GM19463 (cell line): ENCODE results near the gene TBC1D3G.
"Not testable (repeated sequence)": the region's sequence is repeated elsewhere in the genome, so short reads cannot be mapped to it uniquely, and the experiment has no call there.

ENCODE experiments used
- ATAC-seq: cut with Tn5 transposase; IDR thresholded peaks from one replicate; pipeline ENCODE4 v1.9.1; 2021; ENCODE audit warnings: mild to moderate bottlenecking, moderate library complexity; ENCODE audit not compliant: unreplicated experiment

The TBC1D3G gene

DNA sequence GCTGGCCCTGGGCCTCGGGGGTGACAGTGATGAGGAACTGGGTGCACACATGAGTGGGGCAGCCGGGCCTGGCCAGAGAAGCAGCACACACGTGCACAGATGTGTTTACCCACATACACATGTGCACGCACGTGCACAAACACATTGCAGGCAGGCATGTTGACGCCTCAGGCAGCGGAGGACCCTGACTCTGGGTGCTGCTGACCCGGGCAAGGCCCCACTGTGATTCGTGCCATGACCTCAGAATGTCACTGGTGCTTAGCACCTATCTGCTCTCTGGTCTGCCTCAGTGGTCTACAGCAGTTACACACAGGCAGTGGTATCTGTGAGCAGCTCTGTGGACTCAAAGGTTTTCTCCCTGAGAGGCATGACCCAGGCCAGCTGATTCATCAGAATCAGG lies at the start of gene TBC1D3G:
TBC1D3G (plus strand) TSS at position 301 of the 400 bp plus-strand sequence. CDS start 1,528 bp downstream, outside the sequence.
- not testable (repeated sequence) for ATAC-seq

DNA sequence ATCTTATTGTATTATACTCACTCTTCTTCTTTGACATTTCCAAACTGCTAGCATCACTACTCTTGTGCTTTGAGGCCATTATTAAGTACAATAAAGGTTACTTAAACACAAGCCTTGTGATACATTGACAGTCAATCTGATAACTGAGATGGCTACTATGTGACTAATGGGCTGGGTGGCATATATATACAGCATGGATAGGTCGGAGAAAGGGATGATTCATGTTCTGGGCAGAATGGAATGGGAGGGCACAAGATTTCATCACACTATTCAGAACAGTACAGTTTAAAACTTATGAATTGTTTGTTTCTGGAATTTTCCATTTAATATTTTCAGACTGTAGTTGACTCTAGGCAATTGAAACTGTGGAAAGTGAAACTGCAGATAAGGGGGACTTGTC lies 40.4 kb upstream of the TBC1D3G start:
- ATAC-seq = not testable (repeated sequence)

DNA sequence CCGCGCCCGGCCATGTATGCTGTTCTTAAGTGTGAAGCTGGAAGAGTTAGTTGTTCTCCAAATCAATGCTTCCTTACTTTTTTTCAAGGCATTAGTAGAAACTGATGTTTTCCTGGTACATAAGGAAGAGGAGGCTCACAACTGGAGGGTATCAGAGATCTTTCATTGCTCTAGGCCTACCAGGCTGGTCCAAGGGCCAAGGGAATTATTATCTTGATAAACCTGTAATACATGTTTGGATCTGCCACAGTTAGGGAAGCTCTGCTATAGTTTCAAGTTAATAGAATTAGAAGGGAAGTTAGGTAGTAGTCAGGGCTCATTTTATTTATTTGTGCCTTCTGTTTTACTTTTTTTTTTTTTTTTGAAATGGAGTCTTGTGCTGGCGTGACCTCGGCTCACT lies 39.5 kb upstream of the TBC1D3G start:
- ATAC-seq = not testable (repeated sequence)

DNA sequence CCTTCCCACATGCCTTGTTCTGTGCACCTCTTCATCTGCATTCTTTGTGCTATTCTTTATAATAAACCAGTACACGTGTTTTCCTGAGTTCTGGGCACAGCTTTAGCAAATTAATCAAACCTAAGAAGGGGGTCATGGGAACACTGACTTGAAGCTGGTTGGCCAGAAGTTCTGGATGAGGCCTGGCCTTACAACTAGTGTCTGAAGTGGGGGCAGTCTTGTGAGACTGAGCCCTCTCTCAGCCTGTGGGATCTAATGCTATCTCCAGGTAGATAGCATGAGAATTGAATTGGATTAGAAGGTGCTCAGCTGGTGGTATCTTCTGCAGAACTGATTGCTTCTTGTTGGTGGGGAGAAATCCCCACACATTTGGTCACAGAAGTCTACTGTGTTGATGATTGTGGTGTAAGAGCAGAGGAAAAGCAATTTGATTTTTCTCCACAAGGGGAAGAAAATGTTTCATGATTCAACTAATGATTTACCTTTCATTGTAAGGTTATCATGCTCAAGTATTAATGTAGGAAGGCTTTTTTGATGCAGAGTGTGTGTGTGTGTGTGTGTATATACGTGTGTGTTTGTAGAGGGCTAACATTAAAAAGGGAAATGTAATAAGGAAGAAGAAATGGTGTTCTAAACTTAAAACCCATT lies 33.6 kb upstream of the TBC1D3G start:
- not testable (repeated sequence) for ATAC-seq

DNA sequence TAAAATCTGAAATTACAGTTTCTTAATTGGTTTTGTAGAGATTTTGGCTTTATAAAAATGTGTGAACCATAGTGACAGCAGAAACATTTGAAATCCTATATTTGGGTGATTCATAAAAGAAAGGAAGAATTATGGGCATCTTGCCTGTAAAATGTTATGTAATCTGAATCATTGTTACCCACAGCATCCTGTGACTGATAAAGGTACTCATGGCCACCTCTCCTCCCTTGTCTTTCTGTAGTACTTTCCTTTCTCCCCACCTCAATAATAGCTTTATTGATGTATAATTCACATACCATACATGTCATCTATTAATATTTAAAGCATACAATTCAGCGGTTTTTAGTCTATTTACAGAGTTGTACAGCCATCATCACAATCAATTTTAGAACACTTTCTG lies 28.5 kb upstream of the TBC1D3G start:
- not testable (repeated sequence) for ATAC-seq

DNA sequence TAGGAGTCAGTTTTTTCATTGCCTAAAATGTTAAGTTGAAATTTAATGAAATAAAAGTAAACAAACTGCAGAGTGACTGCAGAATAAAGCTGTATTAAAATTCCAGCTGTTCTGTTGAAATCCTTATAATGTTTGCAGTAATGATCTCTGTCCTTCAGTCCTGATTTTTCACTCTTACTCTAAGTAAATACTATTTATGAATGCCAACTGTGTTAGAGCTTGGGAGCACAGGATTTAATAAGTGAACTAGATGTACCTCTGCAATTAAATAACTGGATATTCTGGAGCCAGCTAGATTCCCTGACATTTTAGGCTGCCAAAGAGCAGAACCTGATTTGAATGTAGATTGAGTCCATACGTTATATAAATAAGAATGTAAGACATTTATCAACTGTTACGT lies 7.9 kb upstream of the TBC1D3G start:
- ATAC-seq = not testable (repeated sequence)

DNA sequence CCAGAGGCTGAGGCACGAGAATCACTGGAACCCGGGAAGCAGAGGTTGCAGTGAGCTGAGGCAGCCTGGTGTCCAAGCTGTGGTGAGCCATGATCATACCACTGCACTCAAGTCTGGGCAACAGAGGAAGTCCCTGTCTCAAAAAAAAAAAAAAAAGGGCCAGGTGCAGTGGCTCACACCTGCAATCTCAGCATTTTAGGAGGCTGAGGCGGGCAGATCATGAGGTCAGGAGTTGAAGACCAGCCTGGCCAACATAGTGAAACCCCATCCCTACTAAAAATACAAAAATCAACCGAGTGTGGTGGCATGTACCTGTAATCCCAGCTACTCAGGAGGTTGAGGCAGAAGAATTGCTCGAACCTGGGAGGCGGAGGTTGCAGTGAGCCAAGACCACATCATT lies 38.8 kb downstream of the TBC1D3G start:
- not testable (repeated sequence) for ATAC-seq

DNA sequence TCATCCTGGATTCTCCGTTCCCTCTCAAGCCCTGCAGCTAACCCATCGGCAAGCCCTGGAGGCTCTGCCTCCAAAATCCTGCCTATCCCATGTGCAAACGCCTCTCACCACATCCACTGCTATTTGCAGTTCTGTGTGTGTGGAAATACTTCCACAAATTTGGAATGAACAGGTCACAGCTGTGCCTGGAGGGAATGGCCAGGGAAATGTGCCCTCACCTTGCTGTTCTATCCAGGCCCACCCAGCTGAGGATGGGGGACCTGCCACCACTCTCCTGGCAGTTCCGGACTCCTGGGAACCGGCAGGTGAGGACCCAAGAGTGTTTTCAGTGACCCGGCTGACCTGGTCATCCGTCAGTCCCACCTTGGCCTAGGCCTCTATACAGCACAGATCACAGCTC lies 52.3 kb downstream of the TBC1D3G start:
- not testable (repeated sequence) for ATAC-seq
